ENCODE data around the gene OR6M1.

The OR6M1 gene, protein sequence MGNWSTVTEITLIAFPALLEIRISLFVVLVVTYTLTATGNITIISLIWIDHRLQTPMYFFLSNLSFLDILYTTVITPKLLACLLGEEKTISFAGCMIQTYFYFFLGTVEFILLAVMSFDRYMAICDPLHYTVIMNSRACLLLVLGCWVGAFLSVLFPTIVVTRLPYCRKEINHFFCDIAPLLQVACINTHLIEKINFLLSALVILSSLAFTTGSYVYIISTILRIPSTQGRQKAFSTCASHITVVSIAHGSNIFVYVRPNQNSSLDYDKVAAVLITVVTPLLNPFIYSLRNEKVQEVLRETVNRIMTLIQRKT

GRCh38 chr11:123806249-123806648 lies at the start of gene OR6M1:
Gene OR6M1 (minus strand): TSS chr11:123806349. CDS start chr11:123806349, 0 bp downstream.
- DNase-seq = no peak
- Mint-ChIP-seq H3K27me3 (no peaks in the 10 kb centered on the region), H3K9me3 (no peaks in the 10 kb centered on the region), H3K36me3 (ENCODE audit: low read depth) (no peaks in the 10 kb centered on the region), H3K4me1 (ENCODE audit: low read depth) (no peaks in the 10 kb centered on the region), H3K27ac (no peak within 1 kb of the TSS), H3K4me3 (no peak within 1 kb of the TSS)

- Mint-ChIP-seq H3K4me3 (no peak overlapping the region), H3K27ac (no peak overlapping the region), H3K4me1 (ENCODE audit: low read depth) (no peaks in the 10 kb centered on the region), H3K9me3 (peaks cover 2% of the 10 kb centered on the region), H3K27me3 (peaks cover 15% of the 10 kb centered on the region), H3K36me3 (ENCODE audit: low read depth) (no peaks in the 10 kb centered on the region)
- no peak for DNase-seq
Measured at GRCh38 chr11:123853038-123853437, 46.9 kb upstream of the OR6M1 start.

- Mint-ChIP-seq H3K36me3 (ENCODE audit: low read depth) (no peaks in the 10 kb centered on the region), H3K4me3 (no peak overlapping the region), H3K27me3 (peaks cover 15% of the 10 kb centered on the region), H3K9me3 (peaks cover 2% of the 10 kb centered on the region), H3K4me1 (ENCODE audit: low read depth) (no peaks in the 10 kb centered on the region), H3K27ac (no peak overlapping the region)
- no peak for DNase-seq
Measured at GRCh38 chr11:123852321-123852720, 46.2 kb upstream of the OR6M1 start.

DNA sequence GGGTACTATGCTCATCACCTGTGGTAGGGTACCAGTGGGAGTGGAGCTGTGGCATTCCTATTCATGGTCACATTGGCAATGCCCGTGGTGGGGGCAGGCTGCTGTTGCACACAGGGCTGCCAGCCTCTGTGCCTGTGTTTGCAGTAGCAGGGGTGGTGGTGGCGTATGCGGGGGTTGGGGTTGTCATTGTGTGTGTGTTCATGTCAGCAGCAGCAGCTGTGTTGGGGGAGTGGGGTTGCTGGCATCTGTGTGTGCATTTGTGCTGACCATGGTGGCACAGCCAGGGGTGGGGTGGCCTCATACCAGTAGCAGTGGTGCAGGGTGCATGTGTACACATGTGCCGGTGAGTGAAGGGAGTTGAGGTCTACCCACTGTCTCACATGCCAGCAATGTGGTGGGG lies 45.0 kb upstream of the OR6M1 start:
- H3K27ac Mint-ChIP-seq = no peak overlapping the region
- H3K9me3 Mint-ChIP-seq = peaks cover 2% of the 10 kb centered on the region
- DNase-seq = no peak
- no peaks in the 10 kb centered on the region for H3K36me3 Mint-ChIP-seq (ENCODE audit: low read depth)
- H3K27me3 Mint-ChIP-seq = peaks cover 15% of the 10 kb centered on the region
- no peak overlapping the region for H3K4me3 Mint-ChIP-seq
- no peaks in the 10 kb centered on the region for H3K4me1 Mint-ChIP-seq (ENCODE audit: low read depth)

DNA sequence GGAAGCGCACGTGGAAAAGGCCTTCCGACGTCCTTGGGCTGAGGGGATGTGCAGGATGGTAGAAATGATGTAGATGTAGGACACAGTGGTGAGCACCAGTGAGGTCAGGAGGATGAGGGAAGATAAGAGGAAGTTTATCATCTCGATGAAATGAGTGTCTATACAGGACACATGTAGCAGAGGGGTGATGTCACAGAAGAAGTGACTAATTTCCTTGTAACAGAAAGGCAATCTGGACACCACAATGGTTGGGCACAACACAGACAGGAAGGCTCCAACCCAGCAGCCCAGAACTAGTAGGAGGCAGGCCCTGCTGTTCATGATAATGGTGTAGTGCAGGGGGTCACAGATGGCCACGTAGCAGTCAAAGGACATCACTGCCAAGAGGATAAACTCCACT lies 35.0 kb upstream of the OR6M1 start:
- Mint-ChIP-seq H3K36me3 (ENCODE audit: low read depth) (no peaks in the 10 kb centered on the region), H3K27me3 (peaks cover 27% of the 10 kb centered on the region), H3K4me1 (ENCODE audit: low read depth) (no peaks in the 10 kb centered on the region), H3K4me3 (no peak overlapping the region), H3K27ac (no peak overlapping the region), H3K9me3 (no peaks in the 10 kb centered on the region)
- DNase-seq = no peak

DNA sequence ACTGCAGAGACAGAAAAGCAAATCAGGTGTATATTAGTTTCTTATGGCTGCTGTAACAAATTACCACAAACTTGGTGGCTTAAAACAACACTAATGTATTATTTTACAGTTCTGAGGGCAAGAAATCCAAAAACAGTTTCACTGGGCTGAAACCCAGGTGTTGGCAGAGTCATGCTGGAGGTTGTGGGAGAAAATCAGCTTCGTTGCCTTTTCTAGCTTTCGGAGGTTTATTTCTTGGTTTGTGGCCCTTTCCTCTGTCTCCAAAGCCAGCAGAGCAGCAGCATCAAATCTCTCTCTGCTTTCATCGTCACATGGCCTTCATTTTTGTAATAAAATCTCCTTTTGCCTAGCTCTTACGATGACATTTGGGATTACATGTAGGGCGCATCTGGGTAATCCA lies 33.0 kb upstream of the OR6M1 start:
- H3K27ac Mint-ChIP-seq = no peak overlapping the region
- no peaks in the 10 kb centered on the region for H3K36me3 Mint-ChIP-seq (ENCODE audit: low read depth)
- DNase-seq = no peak
- no peaks in the 10 kb centered on the region for H3K4me1 Mint-ChIP-seq (ENCODE audit: low read depth)
- H3K4me3 Mint-ChIP-seq = no peak overlapping the region
- H3K27me3 Mint-ChIP-seq = peaks cover 25% of the 10 kb centered on the region
- no peaks in the 10 kb centered on the region for H3K9me3 Mint-ChIP-seq

- H3K36me3 Mint-ChIP-seq (ENCODE audit: low read depth) = no peaks in the 10 kb centered on the region
- H3K4me1 Mint-ChIP-seq (ENCODE audit: low read depth) = no peaks in the 10 kb centered on the region
- no peak overlapping the region for H3K4me3 Mint-ChIP-seq
- DNase-seq = no peak
- peaks cover 25% of the 10 kb centered on the region for H3K27me3 Mint-ChIP-seq
- H3K27ac Mint-ChIP-seq = no peak overlapping the region
- H3K9me3 Mint-ChIP-seq = no peaks in the 10 kb centered on the region
Measured at GRCh38 chr11:123838659-123839058, 32.5 kb upstream of the OR6M1 start.

DNA sequence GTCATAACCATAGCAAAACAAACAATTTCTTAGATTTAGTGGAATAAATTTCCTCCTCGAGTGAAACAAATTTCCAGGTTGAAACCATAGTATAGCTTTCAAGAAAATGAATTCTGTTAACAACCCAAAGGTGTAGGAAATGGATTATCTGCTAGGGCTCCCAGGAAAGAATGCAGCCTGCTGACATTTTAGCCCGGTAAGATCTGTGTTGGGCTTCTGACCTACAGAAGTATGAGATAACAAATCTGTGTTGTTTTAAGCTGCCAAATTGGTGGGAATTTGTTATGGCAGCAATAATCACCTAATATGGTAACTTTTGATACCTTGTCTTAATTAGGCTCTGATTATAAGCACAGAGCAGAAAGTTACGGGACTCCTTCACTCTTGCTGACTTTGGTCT lies 32.0 kb upstream of the OR6M1 start:
- Mint-ChIP-seq H3K9me3 (no peaks in the 10 kb centered on the region), H3K36me3 (ENCODE audit: low read depth) (no peaks in the 10 kb centered on the region), H3K27me3 (peaks cover 25% of the 10 kb centered on the region), H3K4me3 (no peak overlapping the region), H3K4me1 (ENCODE audit: low read depth) (no peaks in the 10 kb centered on the region), H3K27ac (no peak overlapping the region)
- DNase-seq = no peak

DNA sequence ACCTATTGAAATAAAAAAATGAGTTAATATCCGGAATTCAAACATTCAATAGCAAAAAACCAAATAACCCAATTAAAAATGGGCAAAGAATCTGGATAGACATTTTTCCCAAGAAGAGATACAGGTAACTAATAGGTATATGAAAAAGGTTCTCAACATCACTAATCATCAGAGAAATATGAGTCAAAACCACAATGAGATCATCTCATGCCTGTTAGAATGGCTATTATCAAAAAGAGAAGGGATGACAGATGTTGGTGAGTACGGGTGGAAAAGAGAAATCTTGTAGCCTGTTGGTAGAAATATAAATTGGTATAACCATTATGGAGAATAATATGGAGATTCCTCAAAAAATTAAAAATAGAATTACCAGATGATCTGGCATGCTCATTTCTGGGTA lies 26.9 kb upstream of the OR6M1 start:
- Mint-ChIP-seq H3K27me3 (peaks cover 36% of the 10 kb centered on the region), H3K4me1 (ENCODE audit: low read depth) (no peaks in the 10 kb centered on the region), H3K36me3 (ENCODE audit: low read depth) (no peaks in the 10 kb centered on the region), H3K9me3 (no peaks in the 10 kb centered on the region), H3K27ac (no peak overlapping the region), H3K4me3 (no peak overlapping the region)
- no peak for DNase-seq

- H3K4me1 Mint-ChIP-seq (ENCODE audit: low read depth) = no peaks in the 10 kb centered on the region
Measured at GRCh38 chr11:123829745-123830144, 23.6 kb upstream of the OR6M1 start.

DNA sequence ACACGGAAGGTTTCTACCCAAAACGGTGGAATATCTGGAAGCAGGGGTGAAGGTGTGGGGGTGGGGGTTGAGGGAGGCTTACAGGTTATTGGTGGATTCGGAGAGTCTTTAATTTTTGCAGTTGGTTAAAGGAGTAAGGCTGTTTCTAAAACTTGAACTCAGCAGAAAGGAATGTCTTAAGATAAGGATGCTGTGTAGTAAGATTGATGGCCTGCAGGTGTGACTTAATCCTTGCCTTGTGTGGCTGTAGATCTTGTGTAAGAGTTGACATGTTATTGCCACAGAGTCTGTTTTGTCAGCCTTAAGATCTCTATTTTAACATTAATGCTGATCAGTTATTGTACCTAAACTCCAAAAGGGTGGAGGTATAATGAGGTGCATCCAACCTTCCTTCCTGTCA lies 16.4 kb upstream of the OR6M1 start:
- Mint-ChIP-seq H3K36me3 (ENCODE audit: low read depth) (no peaks in the 10 kb centered on the region), H3K27ac (no peak overlapping the region), H3K27me3 (peaks cover 20% of the 10 kb centered on the region), H3K4me1 (ENCODE audit: low read depth) (no peaks in the 10 kb centered on the region), H3K4me3 (no peak overlapping the region), H3K9me3 (peaks cover 2% of the 10 kb centered on the region)
- no peak for DNase-seq

More at GRCh38 chr11:123829745-123830144, 23.6 kb upstream of the OR6M1 start:
- no peak overlapping the region for H3K4me3 Mint-ChIP-seq
- peaks cover 2% of the 10 kb centered on the region for H3K9me3 Mint-ChIP-seq
- no peak for DNase-seq
- H3K27ac Mint-ChIP-seq = no peak overlapping the region
- no peaks in the 10 kb centered on the region for H3K36me3 Mint-ChIP-seq (ENCODE audit: low read depth)
- H3K27me3 Mint-ChIP-seq = peaks cover 43% of the 10 kb centered on the region

DNA sequence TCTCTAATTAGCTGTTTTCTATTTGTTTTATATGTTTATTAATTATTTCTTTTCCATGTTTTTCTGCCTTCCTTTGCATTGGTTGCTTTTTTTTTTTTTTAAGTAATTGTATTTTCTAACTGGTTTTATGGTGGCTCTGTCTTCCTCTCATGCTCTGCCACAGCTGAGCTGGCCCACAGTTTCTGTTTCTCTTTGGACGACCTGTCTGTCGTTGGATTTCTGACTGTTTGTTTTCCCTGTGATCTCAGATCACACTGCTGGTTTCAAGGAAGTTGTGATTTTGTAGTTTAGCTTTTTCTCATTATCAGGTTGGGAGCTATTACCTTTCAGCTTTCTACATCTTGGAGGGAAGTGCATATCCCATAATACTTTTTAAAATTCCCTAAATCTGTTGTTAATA lies 15.9 kb upstream of the OR6M1 start:
- Mint-ChIP-seq H3K4me1 (ENCODE audit: low read depth) (no peaks in the 10 kb centered on the region), H3K9me3 (peaks cover 2% of the 10 kb centered on the region), H3K4me3 (no peak overlapping the region), H3K27me3 (peaks cover 16% of the 10 kb centered on the region), H3K27ac (no peak overlapping the region), H3K36me3 (ENCODE audit: low read depth) (no peaks in the 10 kb centered on the region)
- no peak for DNase-seq

DNA sequence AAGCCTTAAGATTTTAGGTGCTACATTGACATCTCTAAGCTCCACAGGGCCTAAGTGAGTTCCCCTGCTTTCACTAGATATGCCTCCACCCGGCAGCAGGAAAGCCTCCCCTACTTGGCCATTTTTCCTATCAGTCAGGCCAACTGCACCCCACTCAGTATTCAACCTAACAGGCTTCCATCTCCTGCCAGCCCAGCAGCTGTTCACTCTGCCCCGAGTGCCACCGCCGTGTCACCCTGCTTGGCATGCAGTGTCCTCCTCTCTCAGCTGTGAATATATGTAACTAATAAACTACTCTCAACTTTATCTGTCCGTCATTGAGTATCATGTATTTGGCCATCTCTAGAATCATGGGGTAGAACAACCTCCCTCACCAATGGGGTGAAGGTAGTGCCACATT lies 9.0 kb upstream of the OR6M1 start:
- H3K4me3 Mint-ChIP-seq = no peak overlapping the region

GRCh38 chr11:123801765-123802164 lies 4.4 kb downstream of the OR6M1 start:
- no peaks in the 10 kb centered on the region for H3K9me3 Mint-ChIP-seq

More for the DNA sequence above, 9.0 kb upstream of the OR6M1 start:
- no peaks in the 10 kb centered on the region for H3K36me3 Mint-ChIP-seq (ENCODE audit: low read depth)
- H3K27ac Mint-ChIP-seq = no peak overlapping the region
- no peak for DNase-seq
- H3K9me3 Mint-ChIP-seq = no peaks in the 10 kb centered on the region
- H3K4me1 Mint-ChIP-seq (ENCODE audit: low read depth) = no peaks in the 10 kb centered on the region
- H3K27me3 Mint-ChIP-seq = no peaks in the 10 kb centered on the region

GRCh38 chr11:123800036-123800435 lies 6.1 kb downstream of the OR6M1 start:
- H3K4me3 Mint-ChIP-seq = no peak overlapping the region
- no peaks in the 10 kb centered on the region for H3K9me3 Mint-ChIP-seq
- H3K4me1 Mint-ChIP-seq (ENCODE audit: low read depth) = no peaks in the 10 kb centered on the region

More at GRCh38 chr11:123801765-123802164, 4.4 kb downstream of the OR6M1 start:
- no peak for DNase-seq
- Mint-ChIP-seq H3K27ac (no peak overlapping the region), H3K27me3 (no peaks in the 10 kb centered on the region), H3K4me1 (ENCODE audit: low read depth) (no peaks in the 10 kb centered on the region), H3K36me3 (ENCODE audit: low read depth) (no peaks in the 10 kb centered on the region), H3K4me3 (no peak overlapping the region)

GRCh38 chr11:123799438-123799837 lies 6.7 kb downstream of the OR6M1 start:
- no peaks in the 10 kb centered on the region for H3K9me3 Mint-ChIP-seq
- H3K4me1 Mint-ChIP-seq (ENCODE audit: low read depth) = no peaks in the 10 kb centered on the region
- no peaks in the 10 kb centered on the region for H3K36me3 Mint-ChIP-seq (ENCODE audit: low read depth)
- H3K27me3 Mint-ChIP-seq = no peaks in the 10 kb centered on the region
- H3K27ac Mint-ChIP-seq = no peak overlapping the region
- H3K4me3 Mint-ChIP-seq = no peak overlapping the region
- no peak for DNase-seq

More at GRCh38 chr11:123800036-123800435, 6.1 kb downstream of the OR6M1 start:
- Mint-ChIP-seq H3K27ac (no peak overlapping the region), H3K36me3 (ENCODE audit: low read depth) (no peaks in the 10 kb centered on the region), H3K27me3 (no peaks in the 10 kb centered on the region)
- no peak for DNase-seq
